GM15510 (cell line): Measurements from ENCODE around the gene MTOR.

ENCODE experiments used
- POLR2A ChIP-seq: IDR thresholded peaks from 3 replicates; pipeline ENCODE4 v1.6.1; 2011; ENCODE audit warnings: borderline replicate concordance; ENCODE audit not compliant: insufficient read length; ENCODE audit errors: extremely low read depth

The MTOR gene

DNA sequence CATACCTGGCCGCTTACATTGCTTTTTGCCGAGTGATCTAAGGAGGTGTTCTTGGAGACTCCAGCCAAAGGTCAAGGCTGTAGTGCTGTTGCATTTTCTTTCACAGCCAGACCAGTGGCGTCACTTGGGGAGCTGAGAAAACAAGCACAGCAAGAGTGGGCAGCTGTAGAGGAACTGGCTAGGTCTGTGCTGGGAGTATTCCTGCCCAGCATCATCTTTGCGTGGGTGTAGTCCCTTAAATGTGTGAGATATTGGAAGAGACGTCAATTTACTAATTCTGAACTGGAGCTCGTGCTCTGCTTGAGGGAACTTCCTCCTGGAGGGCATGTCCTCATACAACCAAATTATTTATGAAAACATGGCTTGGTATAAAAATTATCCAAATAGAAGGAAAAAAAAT, 20.8 kb upstream of the MTOR start:
- TF ChIP-seq POLR2A, result no peak

DNA sequence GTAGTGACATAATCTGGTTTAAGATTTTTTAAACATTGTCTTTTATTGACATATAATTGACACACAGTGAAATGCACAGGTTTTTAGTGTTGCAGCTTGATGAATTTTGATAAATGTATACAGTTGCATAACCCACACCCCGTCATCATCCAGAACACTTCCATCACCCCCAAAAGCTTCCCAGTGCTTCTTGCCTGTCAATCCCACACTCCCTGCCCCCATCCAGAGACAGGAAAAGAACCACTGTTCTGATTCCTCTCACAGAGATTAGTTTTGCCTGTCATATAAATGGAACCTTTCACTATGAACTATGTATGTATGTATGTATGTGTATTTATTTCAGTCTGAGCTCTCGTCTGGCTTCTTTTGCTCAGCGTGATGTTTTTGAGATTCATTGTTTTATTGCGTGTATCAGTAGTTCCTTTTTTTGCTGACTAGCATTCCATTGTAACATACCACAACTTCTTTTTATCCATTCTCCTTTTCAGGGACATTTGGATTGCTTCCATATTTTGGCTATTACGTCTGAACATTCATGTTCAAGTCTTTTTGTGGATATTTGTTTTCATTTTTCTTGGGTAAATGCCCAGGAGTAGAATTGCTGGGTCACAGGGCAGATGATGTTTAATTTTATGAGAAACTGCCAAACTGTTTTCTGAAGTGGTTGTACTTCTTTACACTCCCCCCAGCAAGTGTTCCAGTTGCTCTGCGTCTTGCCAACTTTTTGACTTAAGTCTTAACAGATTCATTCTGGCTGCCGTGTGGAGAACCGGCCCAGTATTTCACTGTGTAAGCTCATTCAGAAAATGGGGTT, 19.4 kb upstream of the MTOR start:
- no peak for TF ChIP-seq POLR2A

- no peak for TF ChIP-seq POLR2A
Measured at GRCh38 chr1:11280719-11281376, 18.5 kb upstream of the MTOR start.

DNA sequence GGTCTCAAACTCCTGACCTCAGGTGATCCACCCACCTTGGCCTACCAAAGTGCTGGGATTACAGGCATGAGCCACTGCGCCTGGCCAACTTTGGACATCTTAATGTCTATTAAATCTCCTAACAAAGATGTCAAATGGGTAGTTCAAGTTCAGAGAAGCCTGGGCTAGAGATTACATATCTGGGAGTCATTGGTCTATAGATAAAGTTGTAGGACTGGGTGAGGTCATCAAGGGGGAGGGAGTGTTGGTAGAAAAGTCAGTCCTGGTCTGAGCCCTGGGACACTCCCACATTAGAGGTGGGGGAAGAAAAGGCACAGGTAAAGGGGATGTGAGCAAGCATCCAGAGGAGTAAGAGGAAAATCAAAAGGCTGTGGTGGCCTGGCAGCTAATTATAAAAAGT, 17.3 kb upstream of the MTOR start:
- no peak for TF ChIP-seq POLR2A

DNA sequence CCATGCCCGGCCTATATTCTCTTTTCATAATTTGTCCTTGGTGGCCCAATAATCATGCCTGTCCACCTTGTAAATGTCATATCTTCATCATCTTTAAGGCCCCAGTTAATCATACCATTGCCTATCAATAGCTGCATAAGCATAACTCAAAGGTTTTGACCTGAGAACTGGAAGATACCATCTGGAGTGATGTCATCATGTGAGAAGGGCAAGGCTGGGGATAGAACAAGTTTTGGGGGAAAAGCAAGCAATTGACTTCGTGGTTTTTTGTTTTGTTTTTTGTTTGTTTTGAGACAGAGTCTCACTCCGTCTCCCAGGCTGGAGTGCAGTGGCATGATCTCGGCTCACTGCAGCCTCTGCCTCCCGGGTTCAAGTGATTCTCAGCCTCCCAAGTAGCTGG, 16.8 kb upstream of the MTOR start:
- TF ChIP-seq POLR2A, result no peak

DNA sequence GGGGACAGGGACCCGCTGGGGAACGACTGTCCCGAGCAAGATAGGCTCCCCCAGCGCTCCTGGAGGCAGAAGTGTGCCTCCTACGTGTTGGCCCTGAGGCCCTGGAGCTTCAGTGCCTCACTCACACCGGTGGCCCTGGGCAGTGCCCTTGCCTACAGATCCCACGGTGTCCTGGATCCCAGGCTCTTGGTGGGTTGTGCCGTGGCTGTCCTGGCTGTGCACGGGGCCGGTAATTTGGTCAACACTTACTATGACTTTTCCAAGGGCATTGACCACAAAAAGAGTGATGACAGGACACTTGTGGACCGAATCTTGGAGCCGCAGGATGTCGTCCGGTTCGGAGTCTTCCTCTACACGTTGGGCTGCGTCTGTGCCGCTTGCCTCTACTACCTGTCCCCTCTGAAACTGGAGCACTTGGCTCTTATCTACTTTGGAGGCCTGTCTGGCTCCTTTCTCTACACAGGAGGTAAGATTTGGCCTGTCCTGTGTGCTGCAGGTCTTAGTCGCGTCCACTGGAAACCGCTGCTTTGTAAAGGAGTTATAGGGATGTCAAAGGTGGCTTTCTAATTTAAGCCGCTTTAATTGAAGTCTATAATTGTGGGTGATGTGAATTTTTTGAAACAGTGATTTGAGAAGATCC, 11.4 kb upstream of the MTOR start:
- no peak for TF ChIP-seq POLR2A

DNA sequence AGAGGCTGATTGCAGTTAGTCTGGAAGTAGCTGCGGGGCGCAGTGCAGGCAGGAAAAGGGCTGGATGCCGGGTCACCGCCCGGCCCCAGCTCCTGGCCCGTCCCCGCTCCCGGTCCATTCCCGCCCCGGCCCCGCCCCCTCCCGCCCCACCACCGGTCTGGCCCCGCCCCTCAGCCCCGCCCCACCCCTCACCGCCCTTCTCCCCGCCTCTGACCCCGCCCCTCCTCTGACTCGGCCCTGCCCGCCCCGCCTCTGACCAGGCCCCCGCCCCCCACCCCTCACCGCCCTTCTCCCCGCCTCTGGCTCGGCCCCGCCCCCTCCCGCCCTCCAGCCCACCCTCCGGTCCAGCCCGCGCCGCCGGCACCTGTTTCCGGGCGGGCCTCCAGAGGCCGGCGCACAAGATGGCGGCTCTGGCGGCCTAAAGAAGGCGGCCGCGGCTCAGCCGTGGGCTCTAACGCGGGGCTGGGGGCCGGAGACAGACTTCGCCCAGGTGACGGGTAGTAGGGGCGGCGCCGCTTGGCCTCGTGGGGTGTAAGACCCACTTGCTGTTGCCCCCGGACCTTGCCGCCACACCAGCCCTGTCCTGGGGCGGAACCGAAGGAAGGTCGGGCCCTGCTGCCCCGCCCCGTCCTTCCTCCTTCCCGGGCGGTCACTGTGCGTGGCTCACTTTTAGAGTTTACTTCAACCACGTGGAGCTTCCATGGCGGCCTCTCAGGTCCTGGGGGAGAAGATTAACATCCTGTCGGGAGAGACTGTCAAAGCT, 10.7 kb upstream of the MTOR start, which contains the start of gene UBIAD1:
UBIAD1 (plus strand) TSS at position 367 of the 763 bp plus-strand sequence; CDS start at position 701, 334 bp downstream.
- TF ChIP-seq POLR2A, result peak; percentile 90

GRCh38 chr1:11272544-11272831, 10.1 kb upstream of the MTOR start:
- no peak for TF ChIP-seq POLR2A

GRCh38 chr1:11266268-11267074, 4.1 kb upstream of the MTOR start:
- TF ChIP-seq POLR2A, result no peak

DNA sequence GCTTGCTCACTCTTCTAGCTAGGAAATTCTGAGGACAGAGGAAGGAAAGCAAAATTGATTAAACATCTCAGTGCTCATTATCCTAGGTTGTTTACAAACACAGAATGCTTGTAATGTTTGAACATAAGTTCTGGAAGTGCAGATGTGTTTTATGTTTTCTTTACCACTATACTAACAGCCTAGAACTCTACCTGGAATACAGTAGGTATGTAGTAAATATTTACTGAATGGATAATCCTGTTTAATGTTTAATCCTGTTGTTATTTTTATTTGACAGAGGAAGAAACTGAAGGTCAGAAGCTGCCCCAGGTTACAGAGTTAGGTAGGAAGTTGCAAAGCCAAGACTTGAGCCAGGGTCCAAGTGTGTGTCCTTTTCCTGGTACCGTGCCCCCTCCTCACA, 6.1 kb downstream of the MTOR start:
- TF ChIP-seq POLR2A, result no peak

DNA sequence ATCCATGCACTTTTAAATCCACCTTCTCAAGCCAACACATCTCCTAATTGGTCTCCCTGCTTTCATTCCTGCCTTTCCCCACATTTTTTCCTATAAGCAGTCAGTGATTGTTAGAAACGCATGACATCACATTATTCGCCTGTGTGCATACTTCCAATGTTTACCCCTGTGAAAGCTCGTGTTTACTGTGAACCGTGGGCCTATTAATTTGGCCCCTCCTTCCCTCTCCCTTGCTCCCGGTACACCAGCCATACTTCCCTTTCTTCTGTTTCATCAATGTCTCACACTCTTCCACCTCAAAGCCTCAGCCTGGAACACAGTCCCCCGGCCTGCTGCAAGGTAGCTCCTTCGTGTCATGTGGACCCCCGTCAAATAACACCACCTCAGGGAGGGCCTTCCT, 9.1 kb downstream of the MTOR start:
- no peak for TF ChIP-seq POLR2A

- TF ChIP-seq POLR2A, result no peak
Measured at GRCh38 chr1:11252538-11252937, 9.8 kb downstream of the MTOR start.

DNA sequence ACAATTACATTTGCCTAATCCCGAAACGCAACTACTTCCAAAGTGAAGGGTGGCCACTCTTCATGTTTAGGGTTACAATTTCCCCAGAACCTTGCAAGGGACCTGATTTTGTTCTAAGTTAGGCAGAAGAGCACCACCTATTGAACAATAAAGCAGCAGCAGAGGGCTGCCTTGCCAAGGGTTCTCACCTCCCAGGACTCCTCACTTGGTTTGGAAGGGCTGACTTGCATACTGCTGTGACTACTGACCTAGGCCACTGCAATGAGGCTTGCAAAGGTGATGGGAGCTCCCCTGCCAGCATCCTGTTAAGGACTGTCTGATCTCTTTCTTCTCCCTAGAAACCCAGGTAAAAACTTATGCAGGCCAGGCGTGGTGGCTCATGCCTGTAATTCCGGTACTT, 14.2 kb downstream of the MTOR start:
- TF ChIP-seq POLR2A, result no peak
